CD4-positive, alpha-beta T cell treated with Interferon gamma for 1 hour (primary cell): ENCODE measurements around the gene G6PC3.
"Not testable (repeated sequence)": the region's sequence is repeated elsewhere in the genome, so short reads cannot be mapped to it uniquely, and the experiment has no call there.

Experiments used
- DNase-seq: peaks from one replicate; pipeline ENCODE4 v3.0.0-alpha.2; 2020

The G6PC3 gene

GRCh38 chr17:44070455-44071197, at the start of gene G6PC3:
Gene G6PC3, plus strand, starts transcription at chr17:44070735. Its CDS starts 231 bp downstream, at chr17:44070966.
- peak; percentile 86 for DNase-seq

GRCh38 chr17:44021227-44021626, 49.3 kb upstream of the G6PC3 start:
- not testable (repeated sequence) for DNase-seq

GRCh38 chr17:44022246-44022645, 48.3 kb upstream of the G6PC3 start:
- DNase-seq, result no peak

- DNase-seq, result no peak
Observed at GRCh38 chr17:44023545-44024270, 46.8 kb upstream of the G6PC3 start.

- DNase-seq, result no peak
Observed at GRCh38 chr17:44024271-44024663, 46.3 kb upstream of the G6PC3 start.

GRCh38 chr17:44024853-44025252, 45.7 kb upstream of the G6PC3 start:
- no peak for DNase-seq

GRCh38 chr17:44029736-44030135, 40.8 kb upstream of the G6PC3 start:
- no peak for DNase-seq

GRCh38 chr17:44030482-44030881, 40.1 kb upstream of the G6PC3 start:
- DNase-seq, result no peak

GRCh38 chr17:44033861-44034408, 36.6 kb upstream of the G6PC3 start:
- DNase-seq, result no peak

GRCh38 chr17:44034688-44035087, 35.8 kb upstream of the G6PC3 start:
- DNase-seq, result not testable (repeated sequence)

- DNase-seq, result no peak
Observed at GRCh38 chr17:44037471-44037870, 33.1 kb upstream of the G6PC3 start.

- no peak for DNase-seq
Observed at GRCh38 chr17:44038604-44039011, 31.9 kb upstream of the G6PC3 start.

GRCh38 chr17:44039829-44040635, 30.5 kb upstream of the G6PC3 start:
- no peak for DNase-seq

- no peak for DNase-seq
Observed at GRCh38 chr17:44043272-44043696, 27.3 kb upstream of the G6PC3 start.

- DNase-seq, result no peak
Observed at GRCh38 chr17:44044071-44044470, 26.5 kb upstream of the G6PC3 start.

GRCh38 chr17:44045486-44045885, 25.0 kb upstream of the G6PC3 start:
- DNase-seq, result no peak

GRCh38 chr17:44046893-44047292, 23.6 kb upstream of the G6PC3 start:
- not testable (repeated sequence) for DNase-seq

GRCh38 chr17:44049294-44050060, 21.1 kb upstream of the G6PC3 start:
- DNase-seq, result no peak

GRCh38 chr17:44053125-44053872, 17.2 kb upstream of the G6PC3 start:
- no peak for DNase-seq

- no peak for DNase-seq
Observed at GRCh38 chr17:44059101-44059892, 11.2 kb upstream of the G6PC3 start.

GRCh38 chr17:44061446-44061845, 9.1 kb upstream of the G6PC3 start:
- DNase-seq, result no peak
